ENCODE data around the gene ARGLU1.

DNA sequence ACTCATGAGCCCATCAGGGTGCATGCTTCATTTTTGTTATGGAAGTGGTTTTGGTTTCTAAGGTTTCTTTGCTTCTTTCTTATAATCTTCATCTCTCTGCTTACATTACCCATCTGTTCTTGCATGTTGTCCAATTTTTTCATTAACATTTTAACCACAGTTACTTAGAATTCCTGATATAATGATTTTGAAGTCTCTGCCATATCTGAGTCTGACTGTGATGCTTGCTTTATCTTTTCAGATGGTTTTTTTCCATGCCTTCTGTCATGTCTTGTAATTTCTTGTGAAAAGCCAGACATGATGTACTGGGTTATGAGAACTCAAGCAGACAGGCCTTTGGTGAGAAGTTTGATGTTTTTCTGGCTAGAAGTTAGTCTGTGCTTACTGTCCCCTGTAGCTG lies 8.0 kb upstream of the ARGLU1 start:
- TF ChIP-seq, protein P1, sequence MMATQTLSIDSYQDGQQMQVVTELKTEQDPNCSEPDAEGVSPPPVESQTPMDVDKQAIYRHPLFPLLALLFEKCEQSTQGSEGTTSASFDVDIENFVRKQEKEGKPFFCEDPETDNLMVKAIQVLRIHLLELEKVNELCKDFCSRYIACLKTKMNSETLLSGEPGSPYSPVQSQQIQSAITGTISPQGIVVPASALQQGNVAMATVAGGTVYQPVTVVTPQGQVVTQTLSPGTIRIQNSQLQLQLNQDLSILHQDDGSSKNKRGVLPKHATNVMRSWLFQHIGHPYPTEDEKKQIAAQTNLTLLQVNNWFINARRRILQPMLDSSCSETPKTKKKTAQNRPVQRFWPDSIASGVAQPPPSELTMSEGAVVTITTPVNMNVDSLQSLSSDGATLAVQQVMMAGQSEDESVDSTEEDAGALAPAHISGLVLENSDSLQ (IDR thresholded peaks at IDR 0.05): no peak
- no peak for TF ChIP-seq FOXM1 (IDR thresholded peaks at IDR 0.05; ENCODE audit: borderline replicate concordance)
- no peak for TF ChIP-seq SP1 (IDR thresholded peaks at IDR 0.05)
- TF ChIP-seq CTBP1 (IDR thresholded peaks at IDR 0.05; ENCODE audit: borderline replicate concordance): no peak
- no peak for TF ChIP-seq BHLHE40 (IDR thresholded peaks at IDR 0.05; ENCODE audit: borderline replicate concordance)
- TF ChIP-seq HDGF (IDR thresholded peaks at IDR 0.05; ENCODE audit: borderline replicate concordance): no peak
